A673 (cell line): ENCODE results near the gene SIN3B. TPM values are rescaled to one million over a fixed set of nuclear protein-coding genes. Genes with fewer than 3 reads are reported as not detected.

Experiments used
- BruUV-seq: library from RNA; stranded (reverse); fragments of 400-500 nt; replicated peaks from 2 replicates; lab custom pipeline; 2021; lab: Mats Ljungman, UMichigan
- CTCF ChIA-PET: fragments of 300-600 bp; sonication (Branson Sonifier 250); formaldehyde crosslinking; loops from one replicate; lab custom pipeline; 2022; ENCODE audit warnings: antibody characterized with exemption; lab: Charles Lee
- POLR2A ChIA-PET: fragments of 300-600 bp; sonication (Branson Sonifier 250); formaldehyde crosslinking; loops from one replicate; lab custom pipeline; 2022; ENCODE audit warnings: antibody characterized with exemption; ENCODE audit not compliant: low non-redundant PET; lab: Charles Lee
- DNase-seq: peaks from one replicate; pipeline ENCODE4 v3.0.0-alpha.2; 2015; ENCODE audit warnings: low spot score
- H3K27ac ChIP-seq: fragments of 200-600 bp; sonication (generic); 2 replicates; pipeline ENCODE4 v1.5.1; 2016; ENCODE audit warnings: mixed run types, low read depth, mild to moderate bottlenecking, mixed read lengths, antibody characterized with exemption, low read length; ENCODE audit not compliant: poor library complexity, severe bottlenecking
- H3K27me3 ChIP-seq: fragments of 200-600 bp; sonication (generic); replicated peaks from 2 replicates; pipeline ENCODE4 v1.6.1; 2017; ENCODE audit warnings: mixed run types, low read depth, mild to moderate bottlenecking, mixed read lengths, antibody characterized with exemption, low read length; ENCODE audit not compliant: insufficient read depth, poor library complexity
- H3K36me3 ChIP-seq: fragments of 200-600 bp; sonication (generic); 2 replicates; pipeline ENCODE4 v1.6.1; 2016; ENCODE audit warnings: mixed run types, mild to moderate bottlenecking, mixed read lengths, antibody characterized with exemption, low read length; ENCODE audit not compliant: insufficient read depth, poor library complexity, severe bottlenecking
- H3K4me1 ChIP-seq: fragments of 200-600 bp; sonication (generic); 2 replicates; pipeline ENCODE4 v1.6.1; 2017; ENCODE audit warnings: mixed run types, mild to moderate bottlenecking, mixed read lengths, antibody characterized with exemption, low read length; ENCODE audit not compliant: insufficient read depth, poor library complexity, severe bottlenecking
- H3K4me3 ChIP-seq: fragments of 200-600 bp; sonication (generic); 2 replicates; pipeline ENCODE4 v1.5.1; 2016; ENCODE audit warnings: low read depth, mixed run types, mild to moderate bottlenecking, mixed read lengths, low read length; ENCODE audit not compliant: poor library complexity, severe bottlenecking
- H3K9me3 ChIP-seq: fragments of 200-600 bp; sonication (generic); 2 replicates; pipeline ENCODE4 v1.6.1; 2016; ENCODE audit warnings: mixed run types, low read depth, mild to moderate bottlenecking, mixed read lengths, antibody characterized with exemption, low read length; ENCODE audit not compliant: poor library complexity, severe bottlenecking
- EZH2 ChIP-seq: fragments of 200-600 bp; sonication (generic); IDR thresholded peaks from 2 replicates; pipeline ENCODE4 v1.6.1; 2017; ENCODE audit warnings: borderline replicate concordance, low read depth, mild to moderate bottlenecking, mixed read lengths, antibody characterized with exemption, low read length; ENCODE audit not compliant: poor library complexity, severe bottlenecking
- intact Hi-C: fragments of 100-400 bp; cut with micrococcal nuclease; formaldehyde crosslinking; loops from one replicate; pipeline ENCODE4 v1.10.0; 2022; ENCODE audit not compliant: unreplicated experiment
- total RNA-seq: library from RNA; stranded (reverse); gene quantifications from 2 replicates; pipeline ENCODE4 v1.2.3, GENCODE V29; 2021
- TF ChIP-seq, protein P1 (sequence below): fragments of 300-800, 200-600 bp; sonication (generic); conservative IDR thresholded peaks from 2 replicates; pipeline ENCODE4 v1.5.1; 2017; ENCODE audit warnings: low read depth, mild to moderate bottlenecking, antibody characterized with exemption, low read length, moderate library complexity, mixed read lengths

The SIN3B gene
- total RNA-seq, 1 experiment from 2014 or later, result 76.7 TPM

DNA sequence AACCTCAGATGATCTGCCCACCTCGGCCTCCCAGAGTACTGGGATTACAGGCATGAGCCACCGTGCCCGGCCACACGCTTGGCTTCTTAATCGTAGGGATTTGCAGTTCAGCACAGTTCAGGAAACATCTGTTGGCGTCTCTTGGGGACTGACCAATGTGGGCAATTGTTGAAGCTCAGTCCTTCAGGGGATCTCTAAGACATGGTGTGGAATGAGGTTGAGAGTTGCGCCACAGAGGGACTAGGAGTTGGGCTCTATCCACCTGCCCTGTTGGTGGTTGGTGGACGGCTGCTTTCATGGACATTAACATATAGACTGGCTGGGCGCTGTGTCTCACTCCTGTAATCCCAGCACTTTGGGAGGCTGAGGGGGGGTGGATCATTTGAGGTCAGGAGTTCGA, 37.3 kb upstream of the SIN3B start:
- Histone ChIP-seq H3K27me3 (no peaks in the 10 kb centered on the region), H3K36me3 (no peaks in the 10 kb centered on the region), H3K4me3 (no peak overlapping the region), H3K27ac (no peak overlapping the region), H3K4me1 (no peaks in the 10 kb centered on the region), H3K9me3 (peaks cover 13% of the 10 kb centered on the region)
- ChIA-PET CTCF (no interaction called here), POLR2A (no interaction called here)
- intact Hi-C loops, result no loop called here
- TF ChIP-seq EZH2, result no peak
- TF ChIP-seq, protein P1, sequence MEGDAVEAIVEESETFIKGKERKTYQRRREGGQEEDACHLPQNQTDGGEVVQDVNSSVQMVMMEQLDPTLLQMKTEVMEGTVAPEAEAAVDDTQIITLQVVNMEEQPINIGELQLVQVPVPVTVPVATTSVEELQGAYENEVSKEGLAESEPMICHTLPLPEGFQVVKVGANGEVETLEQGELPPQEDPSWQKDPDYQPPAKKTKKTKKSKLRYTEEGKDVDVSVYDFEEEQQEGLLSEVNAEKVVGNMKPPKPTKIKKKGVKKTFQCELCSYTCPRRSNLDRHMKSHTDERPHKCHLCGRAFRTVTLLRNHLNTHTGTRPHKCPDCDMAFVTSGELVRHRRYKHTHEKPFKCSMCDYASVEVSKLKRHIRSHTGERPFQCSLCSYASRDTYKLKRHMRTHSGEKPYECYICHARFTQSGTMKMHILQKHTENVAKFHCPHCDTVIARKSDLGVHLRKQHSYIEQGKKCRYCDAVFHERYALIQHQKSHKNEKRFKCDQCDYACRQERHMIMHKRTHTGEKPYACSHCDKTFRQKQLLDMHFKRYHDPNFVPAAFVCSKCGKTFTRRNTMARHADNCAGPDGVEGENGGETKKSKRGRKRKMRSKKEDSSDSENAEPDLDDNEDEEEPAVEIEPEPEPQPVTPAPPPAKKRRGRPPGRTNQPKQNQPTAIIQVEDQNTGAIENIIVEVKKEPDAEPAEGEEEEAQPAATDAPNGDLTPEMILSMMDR, result no peak
- no peak for DNase-seq
- no TSS peak for BruUV-seq

DNA sequence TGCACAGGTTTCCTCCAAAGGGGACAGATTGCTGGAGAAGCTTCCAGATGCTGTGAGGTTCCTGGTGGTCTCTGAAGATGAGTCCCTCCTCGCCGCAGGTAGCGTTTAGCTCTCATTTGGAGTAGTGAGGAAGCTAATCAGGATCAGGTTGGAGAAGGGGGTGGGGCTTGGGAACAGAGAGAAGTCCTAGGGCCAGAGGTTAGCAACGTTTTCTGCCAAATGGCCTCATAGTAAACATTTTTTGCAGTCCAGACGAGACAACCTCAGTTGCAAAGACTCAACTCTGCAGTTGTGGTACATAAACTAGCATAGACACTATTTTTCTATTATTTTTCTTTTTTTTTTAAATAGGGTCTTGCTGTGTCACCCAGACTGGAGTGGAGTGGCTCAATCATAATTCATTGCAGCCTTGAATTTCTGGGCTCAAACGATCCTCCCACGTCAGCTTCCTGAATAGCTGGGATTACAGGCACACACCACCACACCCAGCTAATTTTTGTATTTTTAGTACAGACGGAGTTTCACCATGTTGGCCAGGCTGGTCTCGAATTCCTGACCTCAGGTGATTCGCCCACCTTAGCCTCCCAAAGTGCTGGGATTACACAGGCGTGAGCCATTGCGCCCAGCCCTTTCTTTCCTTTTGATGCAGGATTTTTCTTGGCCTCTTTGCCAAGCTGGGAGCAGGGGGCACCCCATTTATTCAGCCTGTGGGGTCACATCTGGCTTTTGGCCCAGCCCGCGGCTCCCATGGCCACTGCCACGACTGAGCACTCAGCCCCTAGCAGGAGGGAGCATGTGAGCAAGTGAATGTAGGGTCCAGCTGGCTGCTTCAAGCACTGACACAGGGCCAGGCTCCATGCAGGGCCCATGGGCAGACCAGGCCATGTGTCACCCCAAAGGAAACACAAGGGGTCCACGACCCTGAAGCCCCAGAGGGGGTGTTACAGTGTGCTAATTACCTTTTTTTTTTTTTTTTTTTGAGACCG, 34.4 kb upstream of the SIN3B start:
- Histone ChIP-seq H3K4me1 (no peaks in the 10 kb centered on the region), H3K27ac (no peak overlapping the region), H3K27me3 (no peaks in the 10 kb centered on the region), H3K4me3 (no peak overlapping the region), H3K9me3 (no peaks in the 10 kb centered on the region), H3K36me3 (no peaks in the 10 kb centered on the region)
- no TSS peak for BruUV-seq
- intact Hi-C loops, result no loop called here
- DNase-seq, result no peak
- ChIA-PET CTCF (no interaction called here), POLR2A (no interaction called here)
- TF ChIP-seq EZH2, result no peak
- TF ChIP-seq, protein P1, result no peak

DNA sequence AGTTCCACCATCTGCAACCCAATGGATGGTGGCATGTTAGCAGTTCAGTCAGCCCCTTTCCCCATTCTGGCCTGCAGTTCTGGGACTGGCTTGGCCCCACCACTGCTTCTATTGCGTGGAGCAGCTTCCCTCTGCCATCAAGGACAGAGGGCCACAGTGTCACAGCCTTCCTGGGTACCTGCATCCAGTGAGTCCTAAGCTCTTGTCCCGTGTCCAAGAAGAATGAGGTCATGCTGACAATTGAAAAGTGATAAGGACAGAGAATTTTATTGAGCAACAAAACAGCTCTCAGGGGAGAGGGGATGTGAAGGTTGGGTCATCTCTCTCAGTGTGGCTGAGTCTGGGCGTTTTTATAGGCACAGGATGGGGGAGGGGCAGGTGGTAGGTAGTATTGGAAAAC, 33.5 kb upstream of the SIN3B start:
- H3K4me1 ChIP-seq, result no peaks in the 10 kb centered on the region
- DNase-seq, result no peak
- H3K27ac ChIP-seq, result no peak overlapping the region
- no peaks in the 10 kb centered on the region for H3K36me3 ChIP-seq
- no peaks in the 10 kb centered on the region for H3K27me3 ChIP-seq
- H3K4me3 ChIP-seq, result no peak overlapping the region
- POLR2A ChIA-PET, result no interaction called here
- BruUV-seq, result no TSS peak
- intact Hi-C loops, result no loop called here
- H3K9me3 ChIP-seq, result no peaks in the 10 kb centered on the region
- TF ChIP-seq, protein P1, result no peak
- TF ChIP-seq EZH2, result no peak
- CTCF ChIA-PET, result no interaction called here
